ENCODE measurements around the gene STARD8. TPM values are rescaled to one million over a fixed set of nuclear protein-coding genes. Genes with fewer than 3 reads are reported as not detected.
"Not testable (repeated sequence)": the region's sequence is repeated elsewhere in the genome, so short reads cannot be mapped to it uniquely, and the experiment has no call there.

The STARD8 gene
- total RNA-seq, 1 experiment from 2014 or later, result 2.8 TPM

DNA sequence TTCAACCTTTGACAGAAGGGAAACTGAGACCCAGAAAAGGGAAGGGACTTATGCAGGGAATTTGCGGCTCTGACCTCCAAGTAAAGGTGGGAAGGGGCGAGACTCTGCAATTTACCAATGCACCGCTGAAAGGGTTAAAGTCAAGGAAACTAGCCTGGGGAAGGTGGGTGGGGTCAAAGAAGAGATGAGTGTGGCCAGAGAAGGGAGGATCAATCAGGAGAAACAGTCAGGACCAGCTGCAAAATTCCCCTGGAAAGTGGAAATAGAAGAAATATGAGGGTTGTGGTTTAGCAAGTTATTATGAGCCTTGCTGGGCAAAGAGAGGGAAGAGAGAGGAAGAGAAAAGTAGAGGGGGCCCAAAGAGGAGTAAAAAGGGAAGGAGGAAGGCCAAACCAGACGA, 30.5 kb downstream of the STARD8 start:
- no peaks in the 10 kb centered on the region for H3K27me3 ChIP-seq
- no peaks in the 10 kb centered on the region for H3K9me3 ChIP-seq
- no peak overlapping the region for H3K4me3 ChIP-seq
- no peaks in the 10 kb centered on the region for H3K36me3 ChIP-seq
- DNase-seq, result no peak

DNA sequence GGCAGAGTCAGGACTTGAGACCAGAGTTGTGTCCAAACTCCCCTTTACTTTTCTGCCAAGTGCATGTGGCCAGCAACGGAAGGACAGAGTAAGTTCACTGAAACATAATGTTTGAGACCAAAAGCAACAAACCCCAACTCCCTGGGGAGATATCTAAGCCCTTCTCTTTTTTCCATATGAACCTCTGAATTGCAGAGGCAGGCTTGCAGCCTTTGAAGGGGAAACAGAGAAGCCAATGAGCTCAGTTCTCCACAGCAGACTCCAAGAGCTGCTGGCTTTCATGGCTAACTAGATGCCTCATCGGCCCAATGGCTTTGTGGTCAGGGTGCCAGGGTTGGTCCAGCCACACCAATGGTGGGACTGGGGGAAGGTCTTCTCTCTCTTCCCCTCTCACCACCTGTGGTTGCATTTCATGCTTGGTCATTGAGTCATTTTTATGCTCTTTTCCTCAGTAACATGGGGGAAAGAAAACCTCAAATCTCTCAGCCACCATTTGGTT, 34.0 kb downstream of the STARD8 start:
- Histone ChIP-seq H3K36me3 (no peaks in the 10 kb centered on the region), H3K9me3 (no peaks in the 10 kb centered on the region), H3K4me3 (no peak overlapping the region), H3K27me3 (no peaks in the 10 kb centered on the region)
- DNase-seq, result no peak

GRCh38 chrX:68682790-68683189, 35.3 kb downstream of the STARD8 start:
- Histone ChIP-seq H3K9me3 (no peaks in the 10 kb centered on the region), H3K27me3 (no peaks in the 10 kb centered on the region), H3K4me3 (no peak overlapping the region), H3K36me3 (no peaks in the 10 kb centered on the region)
- DNase-seq, result no peak

DNA sequence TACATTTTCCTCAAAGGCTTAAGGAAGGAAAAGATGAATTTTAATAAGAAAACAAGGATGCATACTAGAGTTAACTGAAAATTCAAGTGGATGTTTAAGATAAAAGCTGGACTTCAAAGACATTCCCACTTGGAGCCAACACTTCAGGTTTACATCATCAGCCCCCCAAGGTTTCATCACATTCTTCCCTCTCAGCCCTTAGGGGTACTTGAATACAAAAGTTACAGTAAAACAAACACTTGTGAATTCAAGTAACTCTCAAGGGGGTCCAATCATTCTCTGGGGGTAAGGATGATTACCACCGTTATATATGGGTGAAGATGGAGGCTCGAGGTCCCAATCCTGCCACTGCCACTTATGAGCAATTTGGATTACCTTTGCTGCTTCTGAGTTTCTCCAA, 36.1 kb downstream of the STARD8 start:
- H3K4me3 ChIP-seq, result no peak overlapping the region
- H3K36me3 ChIP-seq, result no peaks in the 10 kb centered on the region
- no peaks in the 10 kb centered on the region for H3K9me3 ChIP-seq
- no peak for DNase-seq
- H3K27me3 ChIP-seq, result no peaks in the 10 kb centered on the region

DNA sequence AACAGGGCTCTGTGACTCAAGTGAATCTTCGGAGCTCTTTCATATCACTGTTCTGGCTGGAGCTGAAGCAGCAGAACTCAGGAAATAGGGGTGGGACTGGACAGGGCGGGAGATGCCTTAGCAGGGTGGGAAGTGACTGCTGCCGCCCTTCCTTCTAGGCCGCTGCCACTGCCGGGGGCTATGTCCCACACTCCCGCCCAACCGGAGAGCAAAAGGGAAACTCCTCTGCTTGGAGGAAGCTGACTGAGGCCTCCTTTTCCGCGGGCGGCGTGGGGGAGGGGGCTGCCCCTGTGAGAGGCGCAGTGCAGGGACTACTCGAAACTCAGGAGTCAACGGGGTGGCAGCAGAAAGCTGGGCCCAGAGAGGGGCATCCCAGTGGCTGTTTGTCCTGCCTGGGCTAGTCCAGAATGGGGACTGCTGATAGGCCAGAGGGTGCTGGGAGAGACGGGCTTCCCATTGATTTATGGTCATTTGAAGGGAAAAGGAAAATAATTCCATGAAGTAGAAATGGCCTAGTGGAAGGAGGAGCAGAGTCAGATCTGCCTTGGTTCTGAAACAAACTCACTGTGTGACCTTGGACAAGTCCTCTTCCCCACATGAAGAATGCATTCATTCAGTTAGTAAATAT, 36.9 kb downstream of the STARD8 start:
- no peak for DNase-seq
- no peaks in the 10 kb centered on the region for H3K36me3 ChIP-seq

GRCh38 chrX:68684919-68685304, 37.4 kb downstream of the STARD8 start:
- Histone ChIP-seq H3K4me3 (no peak overlapping the region), H3K27me3 (no peaks in the 10 kb centered on the region), H3K36me3 (no peaks in the 10 kb centered on the region)

More for the DNA sequence above, 36.9 kb downstream of the STARD8 start:
- H3K4me3 ChIP-seq, result no peak overlapping the region
- no peaks in the 10 kb centered on the region for H3K27me3 ChIP-seq
- no peaks in the 10 kb centered on the region for H3K9me3 ChIP-seq

GRCh38 chrX:68685685-68686084, 38.2 kb downstream of the STARD8 start:
- no peaks in the 10 kb centered on the region for H3K27me3 ChIP-seq
- peak; percentile 43 for DNase-seq
- H3K36me3 ChIP-seq, result no peaks in the 10 kb centered on the region
- H3K9me3 ChIP-seq, result no peaks in the 10 kb centered on the region
- no peak overlapping the region for H3K4me3 ChIP-seq

More at GRCh38 chrX:68684919-68685304, 37.4 kb downstream of the STARD8 start:
- H3K9me3 ChIP-seq, result no peaks in the 10 kb centered on the region
- DNase-seq, result no peak

- DNase-seq, result peak; percentile 42
Measured at GRCh38 chrX:68686097-68686977, 38.9 kb downstream of the STARD8 start.

DNA sequence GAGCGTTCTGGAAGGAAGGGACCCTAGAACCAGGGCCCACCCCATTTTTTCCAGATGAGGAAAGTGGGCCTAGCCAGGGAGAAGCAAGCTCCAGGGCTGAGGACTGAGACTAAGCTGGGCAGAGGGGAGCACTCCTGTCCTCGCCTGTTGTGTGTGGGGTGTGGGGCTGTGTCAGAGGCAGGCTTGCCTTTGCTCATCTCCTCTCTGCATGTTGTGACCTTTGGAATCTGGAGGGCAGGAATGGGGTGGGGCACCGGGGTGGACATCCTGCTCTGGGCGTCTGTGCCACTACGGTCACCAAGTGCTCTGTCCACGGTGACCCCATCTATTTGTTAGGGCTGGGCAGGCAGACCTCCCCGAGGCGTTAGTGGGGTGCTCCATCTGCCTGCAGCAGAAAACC, 41.5 kb downstream of the STARD8 start:
- not testable (repeated sequence) for H3K27me3 ChIP-seq, H3K36me3 ChIP-seq, H3K4me3 ChIP-seq, DNase-seq, H3K9me3 ChIP-seq

More at GRCh38 chrX:68686097-68686977, 38.9 kb downstream of the STARD8 start:
- Histone ChIP-seq H3K27me3 (no peaks in the 10 kb centered on the region), H3K36me3 (no peaks in the 10 kb centered on the region), H3K4me3 (peak overlapping the region; percentile 23), H3K9me3 (no peaks in the 10 kb centered on the region)

DNA sequence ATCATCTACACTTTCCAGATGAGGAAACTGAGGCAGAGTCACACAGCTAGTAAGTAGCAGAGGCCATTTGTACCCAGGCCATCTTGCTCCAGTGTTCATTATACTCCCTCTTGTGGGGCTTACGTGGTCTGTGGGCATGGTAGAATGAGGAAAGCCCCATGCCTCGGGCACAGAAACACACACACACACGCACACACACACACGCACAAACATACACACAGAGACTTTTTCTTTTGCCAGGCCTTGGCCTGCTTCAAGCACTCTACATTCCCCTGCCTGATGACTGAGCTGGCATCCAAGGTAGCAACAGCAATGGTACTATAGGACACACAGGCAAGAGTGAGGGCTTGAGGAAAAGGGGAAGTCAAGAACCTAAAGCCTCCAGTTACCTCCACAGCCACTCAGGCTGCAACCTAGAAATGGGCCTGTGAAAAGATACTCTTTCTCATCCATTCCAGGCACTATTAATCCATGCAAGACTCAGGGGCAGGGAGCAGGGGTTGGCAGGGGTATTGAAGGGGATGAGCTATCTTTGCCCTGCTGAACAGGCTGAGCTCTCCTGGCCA, 43.6 kb downstream of the STARD8 start:
- no peaks in the 10 kb centered on the region for H3K27me3 ChIP-seq
- no peak overlapping the region for H3K4me3 ChIP-seq
- no peak for DNase-seq
- H3K9me3 ChIP-seq, result no peaks in the 10 kb centered on the region
- no peaks in the 10 kb centered on the region for H3K36me3 ChIP-seq

GRCh38 chrX:68691921-68692320, 44.5 kb downstream of the STARD8 start:
- Histone ChIP-seq H3K36me3 (no peaks in the 10 kb centered on the region), H3K9me3 (no peaks in the 10 kb centered on the region), H3K27me3 (no peaks in the 10 kb centered on the region), H3K4me3 (no peak overlapping the region)
- DNase-seq, result no peak

DNA sequence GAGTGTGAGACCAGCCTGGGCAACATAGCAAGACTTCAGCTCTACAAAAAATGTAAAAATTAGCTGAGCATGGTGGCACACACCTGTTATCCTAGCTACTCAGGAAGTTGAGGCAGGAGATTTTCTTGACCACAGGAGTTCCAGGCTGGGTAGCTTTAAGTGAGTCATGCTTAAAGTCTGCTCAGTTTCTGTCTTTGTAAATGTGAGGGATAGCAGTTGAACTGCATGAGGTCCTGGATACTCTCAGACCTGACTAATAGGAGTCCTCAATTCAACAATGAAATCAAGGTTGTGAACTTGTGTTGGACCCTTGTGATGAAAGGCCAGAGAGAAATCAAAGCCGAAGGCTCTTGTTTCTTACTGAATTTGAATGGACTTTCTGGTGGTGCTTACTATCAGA, 45.2 kb downstream of the STARD8 start:
- no peak for DNase-seq
- no peaks in the 10 kb centered on the region for H3K27me3 ChIP-seq
- H3K4me3 ChIP-seq, result no peak overlapping the region
- H3K9me3 ChIP-seq, result no peaks in the 10 kb centered on the region
- H3K36me3 ChIP-seq, result no peaks in the 10 kb centered on the region

- Histone ChIP-seq H3K9me3 (no peaks in the 10 kb centered on the region), H3K36me3 (no peaks in the 10 kb centered on the region), H3K4me3 (peak overlapping the region; percentile 48), H3K27me3 (no peaks in the 10 kb centered on the region)
- DNase-seq, result peak; percentile 77
Measured at GRCh38 chrX:68693481-68694434, 46.3 kb downstream of the STARD8 start.

DNA sequence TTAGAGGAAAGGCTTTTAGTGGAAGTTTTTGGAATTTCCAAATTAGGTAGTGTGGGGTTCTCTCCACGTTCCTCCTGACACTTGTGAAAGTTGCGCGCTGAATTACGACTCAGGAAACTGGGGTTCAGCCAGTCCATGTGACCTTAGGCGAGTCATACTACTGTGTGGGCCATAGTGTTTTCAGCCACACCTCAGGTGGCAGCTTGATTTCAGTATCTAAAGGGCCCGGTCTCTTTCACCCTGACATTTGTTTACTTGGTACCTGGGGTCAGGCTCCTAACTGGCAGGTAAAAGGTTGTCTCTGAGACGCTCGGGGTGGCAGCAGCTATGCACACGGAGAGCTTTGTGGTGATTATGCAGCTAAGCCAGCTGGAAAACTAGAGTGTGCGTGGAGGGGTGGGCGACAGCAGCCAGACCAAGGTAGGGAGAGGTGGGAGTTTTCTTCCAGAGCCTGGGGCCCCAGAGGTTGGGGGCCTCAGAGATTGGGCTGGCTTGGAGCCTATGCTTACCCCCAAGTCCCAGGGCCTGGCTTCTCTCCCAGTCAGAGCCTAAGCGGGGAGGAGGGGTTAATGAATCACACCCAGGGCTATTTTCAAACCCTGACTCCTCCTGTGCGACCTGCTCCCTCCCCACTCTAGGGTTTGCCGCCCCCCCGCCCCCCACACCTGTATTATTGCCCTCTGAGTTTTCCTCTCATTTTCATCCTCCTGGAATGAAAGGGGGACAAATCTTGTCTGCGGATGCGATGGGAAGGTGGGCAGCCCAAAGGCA, 47.2 kb downstream of the STARD8 start:
- Histone ChIP-seq H3K4me3 (no peak overlapping the region; the same call in 1 of the 2 replicates), H3K27me3 (no peaks in the 10 kb centered on the region), H3K36me3 (no peaks in the 10 kb centered on the region), H3K9me3 (no peaks in the 10 kb centered on the region)
- no peak for DNase-seq

- H3K4me3 ChIP-seq, result no peak overlapping the region
- no peaks in the 10 kb centered on the region for H3K36me3 ChIP-seq
- no peaks in the 10 kb centered on the region for H3K27me3 ChIP-seq
- no peak for DNase-seq
- H3K9me3 ChIP-seq, result no peaks in the 10 kb centered on the region
Measured at GRCh38 chrX:68695206-68695845, 47.9 kb downstream of the STARD8 start.
